ENCODE data around the gene AGRN.
"Not testable (repeated sequence)": the region's sequence is repeated elsewhere in the genome, so short reads cannot be mapped to it uniquely, and the experiment has no call there.

AGRN gene

GRCh38 chr1:1067284-1067859 lies 47.5 kb downstream of the AGRN start:
- DNase-seq (ENCODE audit: low spot score) = no peak

- no peak for DNase-seq (ENCODE audit: low spot score)
Measured at GRCh38 chr1:1067860-1068516, 48.1 kb downstream of the AGRN start.

- peak; percentile 88 for DNase-seq (ENCODE audit: low spot score)
Measured at GRCh38 chr1:1068517-1069055, 48.7 kb downstream of the AGRN start.

GRCh38 chr1:1069056-1069710 lies 49.3 kb downstream of the AGRN start:
- peak; percentile 91 for DNase-seq (ENCODE audit: low spot score)

GRCh38 chr1:1069711-1070676 lies 50.1 kb downstream of the AGRN start:
- DNase-seq (ENCODE audit: low spot score) = peak; percentile 76

GRCh38 chr1:1071486-1072298 lies 51.8 kb downstream of the AGRN start:
- no peak for DNase-seq (ENCODE audit: low spot score)

- DNase-seq (ENCODE audit: low spot score) = no peak
Measured at GRCh38 chr1:1072299-1072848, 52.5 kb downstream of the AGRN start.

- DNase-seq (ENCODE audit: low spot score) = no peak
Measured at GRCh38 chr1:1072849-1073742, 53.2 kb downstream of the AGRN start.

GRCh38 chr1:1073743-1074587 lies 54.0 kb downstream of the AGRN start, which contains the start of gene RNF223:
Gene RNF223 (minus strand): TSS chr1:1074306. CDS start chr1:1072566, 1,740 bp downstream.
- no peak for DNase-seq (ENCODE audit: low spot score)

- no peak for DNase-seq (ENCODE audit: low spot score)
Measured at GRCh38 chr1:1074631-1075147, 54.8 kb downstream of the AGRN start.

GRCh38 chr1:1075148-1075935 lies 55.4 kb downstream of the AGRN start:
- DNase-seq (ENCODE audit: low spot score) = no peak

- not testable (repeated sequence) for DNase-seq (ENCODE audit: low spot score)
Measured at GRCh38 chr1:1077396-1077795, 57.5 kb downstream of the AGRN start.

- DNase-seq (ENCODE audit: low spot score) = peak; percentile 86
Measured at GRCh38 chr1:1079408-1080121, 59.6 kb downstream of the AGRN start.

GRCh38 chr1:1080122-1080757 lies 60.3 kb downstream of the AGRN start:
- peak; percentile 54 for DNase-seq (ENCODE audit: low spot score)

- no peak for DNase-seq (ENCODE audit: low spot score)
Measured at GRCh38 chr1:1080951-1081310, 61.0 kb downstream of the AGRN start.

Data from NAMALWA (cell line).